Central memory CD8-positive, alpha-beta T cell (primary cell): ENCODE measurements around the gene CSGALNACT2.
"Not testable (repeated sequence)": the region's sequence is repeated elsewhere in the genome, so short reads cannot be mapped to it uniquely, and the experiment has no call there.

Experiments used
- ATAC-seq: fragments of 150-1000 bp; cut with Tn5 transposase; replicated peaks from 2 replicates; pipeline ENCODE4 v1.10.0; 2022; ENCODE audit warnings: mild to moderate bottlenecking, moderate FRiP score, moderate number of reproducible peaks; ENCODE audit not compliant: poor library complexity, severe bottlenecking; ENCODE audit errors: extremely low read depth
- DNase-seq, 2 donors: peaks; one replicate each; pipeline ENCODE4 v3.0.0; 2021; ENCODE audit warnings: low spot score in 2 of 2
- H3K27ac Mint-ChIP-seq: one replicate; pipeline ENCODE4 v1.8.0; 2022; ENCODE audit warnings: low read depth, mild to moderate bottlenecking, moderate library complexity, mixed read lengths
- H3K27me3 Mint-ChIP-seq: one replicate; pipeline ENCODE4 v1.8.0; 2022; ENCODE audit warnings: mixed read lengths
- H3K36me3 Mint-ChIP-seq: one replicate; pipeline ENCODE4 v1.8.0; 2022; ENCODE audit warnings: mild to moderate bottlenecking, moderate library complexity, mixed read lengths; ENCODE audit not compliant: insufficient read depth
- H3K4me1 Mint-ChIP-seq: one replicate; pipeline ENCODE4 v1.8.0; 2022; ENCODE audit warnings: mixed read lengths
- H3K4me3 Mint-ChIP-seq: one replicate; pipeline ENCODE4 v1.8.0; 2022; ENCODE audit warnings: mild to moderate bottlenecking, moderate library complexity, mixed read lengths
- H3K9me3 Mint-ChIP-seq: one replicate; pipeline ENCODE4 v1.8.0; 2022; ENCODE audit warnings: mixed read lengths

The CSGALNACT2 gene, protein sequence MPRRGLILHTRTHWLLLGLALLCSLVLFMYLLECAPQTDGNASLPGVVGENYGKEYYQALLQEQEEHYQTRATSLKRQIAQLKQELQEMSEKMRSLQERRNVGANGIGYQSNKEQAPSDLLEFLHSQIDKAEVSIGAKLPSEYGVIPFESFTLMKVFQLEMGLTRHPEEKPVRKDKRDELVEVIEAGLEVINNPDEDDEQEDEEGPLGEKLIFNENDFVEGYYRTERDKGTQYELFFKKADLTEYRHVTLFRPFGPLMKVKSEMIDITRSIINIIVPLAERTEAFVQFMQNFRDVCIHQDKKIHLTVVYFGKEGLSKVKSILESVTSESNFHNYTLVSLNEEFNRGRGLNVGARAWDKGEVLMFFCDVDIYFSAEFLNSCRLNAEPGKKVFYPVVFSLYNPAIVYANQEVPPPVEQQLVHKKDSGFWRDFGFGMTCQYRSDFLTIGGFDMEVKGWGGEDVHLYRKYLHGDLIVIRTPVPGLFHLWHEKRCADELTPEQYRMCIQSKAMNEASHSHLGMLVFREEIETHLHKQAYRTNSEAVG

GRCh38 chr10:43138021-43138756 lies at the start of gene CSGALNACT2:
CSGALNACT2 (plus strand) TSS chr10:43138445; CDS start chr10:43155150, 16,705 bp downstream.
- Mint-ChIP-seq H3K4me1 (peaks cover 60% of the 10 kb centered on the region), H3K36me3 (peaks cover 15% of the 10 kb centered on the region), H3K27ac (peak within 1 kb of the TSS; percentile 95), H3K27me3 (no peaks in the 10 kb centered on the region), H3K4me3 (peak within 1 kb of the TSS; percentile 91), H3K9me3 (no peaks in the 10 kb centered on the region)
- peak; percentile 76 to 84 for DNase-seq
- peak; percentile 82 for ATAC-seq

DNA sequence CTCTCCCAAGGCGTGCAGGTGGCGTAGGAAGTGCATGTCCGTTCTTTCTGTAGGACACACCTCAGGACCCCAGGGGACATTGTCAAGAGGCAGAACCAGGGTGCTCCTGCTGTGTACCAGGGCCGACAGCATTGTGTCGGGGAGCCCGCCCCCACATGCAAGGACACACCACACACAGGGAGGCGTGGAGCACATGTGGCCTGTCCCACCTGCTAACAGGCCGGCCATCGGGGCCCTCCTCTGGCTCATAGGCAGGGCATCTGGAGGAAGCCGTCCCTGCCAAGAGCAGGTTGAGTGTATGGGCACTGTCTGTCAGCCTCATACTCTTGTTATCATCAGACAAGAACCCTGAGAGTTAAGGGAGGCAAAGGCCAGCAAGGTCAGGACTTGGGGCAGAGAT lies 48.7 kb upstream of the CSGALNACT2 start:
- ATAC-seq (no peak), DNase-seq (no peak)
- Mint-ChIP-seq H3K36me3 (no peaks in the 10 kb centered on the region), H3K27me3 (peaks cover 44% of the 10 kb centered on the region), H3K27ac (no peak overlapping the region), H3K4me3 (no peak overlapping the region), H3K4me1 (no peaks in the 10 kb centered on the region), H3K9me3 (no peaks in the 10 kb centered on the region)

GRCh38 chr10:43090188-43090587 lies 48.1 kb upstream of the CSGALNACT2 start:
- Mint-ChIP-seq H3K4me1 (no peaks in the 10 kb centered on the region), H3K27me3 (peaks cover 38% of the 10 kb centered on the region), H3K36me3 (no peaks in the 10 kb centered on the region)

DNA sequence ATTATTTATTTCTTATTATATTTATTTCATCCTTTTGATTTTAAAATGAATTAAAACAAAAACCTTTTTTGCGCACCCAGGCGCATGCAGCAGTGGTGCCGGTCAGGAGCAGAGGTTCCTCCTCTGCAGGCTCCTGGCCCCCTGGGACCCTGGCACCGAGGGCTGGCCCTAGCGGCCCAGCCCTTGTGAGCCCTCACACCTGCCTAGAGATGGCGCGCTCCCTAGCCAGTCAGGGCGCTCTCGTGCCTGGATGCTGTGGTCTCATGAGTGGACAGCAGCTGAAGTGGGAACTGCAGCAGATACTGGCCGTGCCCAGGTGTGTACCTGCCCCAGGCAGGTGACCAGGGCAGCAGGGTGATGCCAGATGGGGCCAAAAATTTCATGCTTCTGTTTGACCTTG lies 47.6 kb upstream of the CSGALNACT2 start:
- H3K9me3 Mint-ChIP-seq: no peaks in the 10 kb centered on the region
- no peaks in the 10 kb centered on the region for H3K4me1 Mint-ChIP-seq
- no peak for DNase-seq
- peaks cover 33% of the 10 kb centered on the region for H3K27me3 Mint-ChIP-seq
- H3K36me3 Mint-ChIP-seq: no peaks in the 10 kb centered on the region
- H3K4me3 Mint-ChIP-seq: no peak overlapping the region
- ATAC-seq: no peak
- no peak overlapping the region for H3K27ac Mint-ChIP-seq

More at GRCh38 chr10:43090188-43090587, 48.1 kb upstream of the CSGALNACT2 start:
- Mint-ChIP-seq H3K9me3 (no peaks in the 10 kb centered on the region), H3K4me3 (no peak overlapping the region), H3K27ac (no peak overlapping the region)
- no peak for ATAC-seq
- no peak for DNase-seq

- H3K27ac Mint-ChIP-seq: no peak overlapping the region
- no peak overlapping the region for H3K4me3 Mint-ChIP-seq
- no peaks in the 10 kb centered on the region for H3K36me3 Mint-ChIP-seq
- H3K4me1 Mint-ChIP-seq: no peaks in the 10 kb centered on the region
- H3K27me3 Mint-ChIP-seq: peaks cover 33% of the 10 kb centered on the region
- no peaks in the 10 kb centered on the region for H3K9me3 Mint-ChIP-seq
- ATAC-seq (no peak), DNase-seq (no peak)
Observed at GRCh38 chr10:43091846-43092245, 46.4 kb upstream of the CSGALNACT2 start.

DNA sequence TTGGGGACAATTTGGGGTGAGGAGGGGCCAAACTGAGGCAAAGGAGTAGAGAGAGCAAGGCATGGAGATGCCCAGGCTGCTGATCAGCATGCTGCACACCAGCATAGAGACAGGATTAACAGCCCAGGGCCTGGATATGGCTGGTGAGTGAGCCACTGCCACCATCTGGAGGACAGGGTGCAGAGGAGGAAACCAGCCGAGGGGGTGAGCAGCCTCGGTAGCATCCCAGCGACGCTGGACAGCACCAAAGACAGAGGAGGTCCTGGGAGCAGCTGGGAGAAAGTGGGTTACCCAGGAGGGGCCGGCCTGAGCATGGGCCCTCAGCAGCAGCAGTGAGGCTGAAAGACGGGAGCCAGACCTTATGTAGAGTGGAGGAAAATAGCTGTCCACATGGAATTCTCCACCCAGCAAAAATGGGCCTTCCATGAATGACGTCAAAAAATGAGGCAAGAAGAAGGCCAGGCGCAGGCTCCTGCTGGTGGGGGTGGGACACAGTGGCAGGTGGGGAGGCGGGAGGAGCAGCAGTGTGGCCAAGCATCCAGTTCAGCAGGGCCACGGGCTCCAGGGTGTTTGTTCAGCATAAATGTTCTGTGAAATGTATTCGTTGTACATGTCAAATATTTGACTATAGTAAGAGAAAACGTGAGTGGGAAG lies 44.7 kb upstream of the CSGALNACT2 start:
- no peak for ATAC-seq
- Mint-ChIP-seq H3K36me3 (no peaks in the 10 kb centered on the region), H3K27ac (no peak overlapping the region), H3K9me3 (no peaks in the 10 kb centered on the region), H3K4me3 (no peak overlapping the region), H3K27me3 (peaks cover 33% of the 10 kb centered on the region), H3K4me1 (no peaks in the 10 kb centered on the region)
- no peak for DNase-seq

DNA sequence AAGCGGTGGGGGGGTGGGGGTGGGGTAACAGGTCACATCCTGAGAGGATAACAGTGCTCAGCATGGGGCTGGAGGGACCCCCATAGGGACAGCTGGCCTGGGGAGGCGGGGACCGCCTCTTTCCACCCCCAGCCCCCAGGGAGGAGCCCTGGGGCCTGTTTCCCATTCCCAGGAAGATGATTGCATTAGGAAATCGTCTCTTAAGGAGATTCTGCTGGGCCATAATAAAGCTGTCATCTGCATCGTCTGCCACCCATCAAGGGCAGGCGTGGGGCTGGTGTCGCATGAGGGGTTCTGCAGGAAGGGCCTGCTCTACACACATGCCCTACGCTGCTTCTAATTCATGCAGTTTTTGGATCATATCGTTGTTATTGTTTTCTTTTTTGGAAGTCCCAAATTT lies 44.2 kb upstream of the CSGALNACT2 start:
- Mint-ChIP-seq H3K9me3 (no peaks in the 10 kb centered on the region), H3K27me3 (peaks cover 27% of the 10 kb centered on the region), H3K27ac (no peak overlapping the region), H3K36me3 (no peaks in the 10 kb centered on the region), H3K4me1 (no peaks in the 10 kb centered on the region), H3K4me3 (no peak overlapping the region)
- DNase-seq (no peak), ATAC-seq (no peak)

GRCh38 chr10:43099339-43099738 lies 38.9 kb upstream of the CSGALNACT2 start:
- H3K9me3 Mint-ChIP-seq, H3K4me3 Mint-ChIP-seq, H3K4me1 Mint-ChIP-seq, ATAC-seq, H3K36me3 Mint-ChIP-seq, H3K27ac Mint-ChIP-seq, DNase-seq: not testable (repeated sequence)
- peaks cover 38% of the 10 kb centered on the region for H3K27me3 Mint-ChIP-seq

DNA sequence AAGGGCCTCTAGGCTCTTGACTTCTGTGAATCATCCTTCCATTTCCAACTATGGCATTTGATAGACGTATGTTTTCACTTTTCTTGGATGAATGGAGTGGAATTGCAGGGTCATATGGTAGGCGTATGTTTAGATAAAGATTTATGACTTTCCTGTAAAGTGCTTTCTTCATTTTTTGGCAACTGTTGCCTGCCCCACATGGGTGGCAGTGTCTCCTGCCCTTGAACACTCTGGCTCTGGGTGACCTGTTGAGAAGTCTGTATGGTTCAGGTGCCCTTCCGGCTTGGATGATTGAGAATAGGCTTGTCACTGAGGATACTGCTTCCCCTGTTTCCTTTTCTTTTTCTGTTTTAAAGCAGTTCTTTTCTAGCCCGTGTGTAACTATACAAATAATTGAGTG lies 38.3 kb upstream of the CSGALNACT2 start:
- no peak for ATAC-seq
- no peak for DNase-seq
- H3K27me3 Mint-ChIP-seq: peaks cover 38% of the 10 kb centered on the region
- H3K9me3 Mint-ChIP-seq: no peaks in the 10 kb centered on the region
- H3K36me3 Mint-ChIP-seq: peaks cover 2% of the 10 kb centered on the region
- no peak overlapping the region for H3K27ac Mint-ChIP-seq
- no peak overlapping the region for H3K4me3 Mint-ChIP-seq
- peaks cover 1% of the 10 kb centered on the region for H3K4me1 Mint-ChIP-seq

DNA sequence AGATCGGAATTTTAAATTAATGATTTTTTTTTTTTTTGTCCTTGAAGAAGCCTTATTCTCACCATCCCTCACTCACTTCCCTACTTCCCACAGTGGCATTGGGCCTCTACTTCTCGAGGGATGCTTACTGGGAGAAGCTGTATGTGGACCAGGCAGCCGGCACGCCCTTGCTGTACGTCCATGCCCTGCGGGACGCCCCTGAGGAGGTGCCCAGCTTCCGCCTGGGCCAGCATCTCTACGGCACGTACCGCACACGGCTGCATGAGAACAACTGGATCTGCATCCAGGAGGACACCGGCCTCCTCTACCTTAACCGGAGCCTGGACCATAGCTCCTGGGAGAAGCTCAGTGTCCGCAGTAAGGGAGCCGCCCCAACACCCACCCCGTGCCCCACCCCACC lies 37.9 kb upstream of the CSGALNACT2 start:
- Mint-ChIP-seq H3K4me3 (no peak overlapping the region), H3K36me3 (peaks cover 2% of the 10 kb centered on the region), H3K27ac (no peak overlapping the region), H3K9me3 (no peaks in the 10 kb centered on the region), H3K4me1 (peaks cover 6% of the 10 kb centered on the region), H3K27me3 (peaks cover 38% of the 10 kb centered on the region)
- ATAC-seq (no peak), DNase-seq (no peak)

DNA sequence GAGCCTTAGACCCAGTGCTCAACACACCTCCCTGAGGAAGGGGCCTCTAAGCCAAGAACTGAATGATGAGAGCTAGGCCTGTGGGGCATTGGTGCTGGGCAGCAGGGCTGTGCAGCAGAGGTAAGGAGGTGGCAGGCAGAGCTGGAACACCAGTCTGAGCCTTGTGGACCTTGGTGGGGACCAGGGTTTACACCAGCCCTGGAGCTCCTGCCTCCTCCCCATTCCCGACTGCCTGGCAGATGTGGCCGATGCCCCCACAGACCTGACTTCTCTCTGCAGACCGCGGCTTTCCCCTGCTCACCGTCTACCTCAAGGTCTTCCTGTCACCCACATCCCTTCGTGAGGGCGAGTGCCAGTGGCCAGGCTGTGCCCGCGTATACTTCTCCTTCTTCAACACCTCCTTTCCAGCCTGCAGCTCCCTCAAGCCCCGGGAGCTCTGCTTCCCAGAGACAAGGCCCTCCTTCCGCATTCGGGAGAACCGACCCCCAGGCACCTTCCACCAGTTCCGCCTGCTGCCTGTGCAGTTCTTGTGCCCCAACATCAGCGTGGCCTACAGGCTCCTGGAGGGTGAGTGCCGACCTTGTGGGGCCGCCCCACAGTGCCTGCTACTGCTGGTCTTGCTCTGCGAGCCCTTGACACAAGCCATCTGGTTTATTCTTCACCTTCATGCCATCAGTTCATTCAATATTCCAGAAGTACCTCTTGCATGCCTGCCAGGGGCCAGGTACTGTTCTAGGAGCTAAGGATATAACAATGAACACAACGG lies 36.0 kb upstream of the CSGALNACT2 start:
- Mint-ChIP-seq H3K4me3 (peak overlapping the region; percentile 35), H3K27ac (no peak overlapping the region)
- no peak for ATAC-seq

More for the DNA sequence above, 36.0 kb upstream of the CSGALNACT2 start:
- no peaks in the 10 kb centered on the region for H3K9me3 Mint-ChIP-seq
- no peak for DNase-seq
- H3K27me3 Mint-ChIP-seq: peaks cover 38% of the 10 kb centered on the region
- peaks cover 15% of the 10 kb centered on the region for H3K4me1 Mint-ChIP-seq
- peaks cover 4% of the 10 kb centered on the region for H3K36me3 Mint-ChIP-seq
